Progenitor cell of endocrine pancreas (in vitro differentiated cells): ENCODE measurements around the gene MAN2A1. TPM values are rescaled to one million over a fixed set of nuclear protein-coding genes. Genes with fewer than 3 reads are reported as not detected.

ENCODE experiments used
- DNase-seq: peaks from one replicate; pipeline ENCODE4 v3.0.0; 2021; ENCODE audit warnings: low spot score; ENCODE audit not compliant: unreplicated experiment
- H3K27ac Mint-ChIP-seq: 2 replicates; pipeline ENCODE4 v1.8.0; 2021; ENCODE audit warnings: mild to moderate bottlenecking, moderate library complexity, mixed read lengths
- H3K27me3 Mint-ChIP-seq: 2 replicates; pipeline ENCODE4 v1.8.0; 2021; ENCODE audit warnings: mixed read lengths
- H3K36me3 Mint-ChIP-seq: 2 replicates; pipeline ENCODE4 v1.8.0; 2022; ENCODE audit warnings: mixed read lengths; ENCODE audit not compliant: insufficient read depth
- H3K4me1 Mint-ChIP-seq: 2 replicates; pipeline ENCODE4 v1.8.0; 2021; ENCODE audit warnings: low read depth, mixed read lengths
- H3K4me3 Mint-ChIP-seq: 2 replicates; pipeline ENCODE4 v1.8.0; 2021; ENCODE audit warnings: low read depth, mild to moderate bottlenecking, moderate library complexity, mixed read lengths
- H3K9me3 Mint-ChIP-seq: 2 replicates; pipeline ENCODE4 v1.8.0; 2021; ENCODE audit warnings: low read depth, mixed read lengths
- total RNA-seq: library from RNA; stranded (reverse); gene quantifications from 2 replicates; pipeline ENCODE4 v1.2.1, GENCODE V29; 2021
- TF ChIP-seq, protein P1 (sequence below): fragments of 200-600 bp; sonication (generic); IDR thresholded peaks from one replicate; pipeline ENCODE4 v1.5.0; 2021; ENCODE audit warnings: antibody characterized with exemption, mild to moderate bottlenecking; ENCODE audit not compliant: unreplicated experiment

Gene MAN2A1
- total RNA-seq, 1 donor from 2014 or later: 41.9 TPM

DNA sequence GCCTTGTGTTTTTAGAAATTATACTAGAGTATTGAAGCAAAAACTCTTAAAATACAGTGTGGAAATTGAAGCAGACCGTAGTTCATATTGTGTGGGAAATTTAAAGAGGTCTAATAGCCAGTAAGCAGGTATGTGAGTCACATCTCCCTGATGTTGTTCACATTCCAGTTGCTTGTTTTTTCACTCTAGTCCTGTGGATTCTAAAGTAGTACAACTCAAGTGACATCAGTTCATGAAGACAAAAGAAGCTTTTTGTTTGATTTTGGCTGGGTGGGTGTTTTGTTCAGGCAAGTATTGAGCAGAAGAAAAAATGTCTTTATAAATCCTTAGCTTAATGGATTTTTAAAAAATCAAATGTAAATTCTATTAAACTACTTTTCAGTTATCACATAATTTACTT is 216.2 kb downstream of the MAN2A1 start:
- Mint-ChIP-seq H3K4me3 (no peak overlapping the region), H3K27me3 (no peaks in the 10 kb centered on the region), H3K36me3 (no peaks in the 10 kb centered on the region), H3K27ac (no peak overlapping the region), H3K4me1 (peaks cover 9% of the 10 kb centered on the region), H3K9me3 (no peaks in the 10 kb centered on the region)
- TF ChIP-seq, protein P1, sequence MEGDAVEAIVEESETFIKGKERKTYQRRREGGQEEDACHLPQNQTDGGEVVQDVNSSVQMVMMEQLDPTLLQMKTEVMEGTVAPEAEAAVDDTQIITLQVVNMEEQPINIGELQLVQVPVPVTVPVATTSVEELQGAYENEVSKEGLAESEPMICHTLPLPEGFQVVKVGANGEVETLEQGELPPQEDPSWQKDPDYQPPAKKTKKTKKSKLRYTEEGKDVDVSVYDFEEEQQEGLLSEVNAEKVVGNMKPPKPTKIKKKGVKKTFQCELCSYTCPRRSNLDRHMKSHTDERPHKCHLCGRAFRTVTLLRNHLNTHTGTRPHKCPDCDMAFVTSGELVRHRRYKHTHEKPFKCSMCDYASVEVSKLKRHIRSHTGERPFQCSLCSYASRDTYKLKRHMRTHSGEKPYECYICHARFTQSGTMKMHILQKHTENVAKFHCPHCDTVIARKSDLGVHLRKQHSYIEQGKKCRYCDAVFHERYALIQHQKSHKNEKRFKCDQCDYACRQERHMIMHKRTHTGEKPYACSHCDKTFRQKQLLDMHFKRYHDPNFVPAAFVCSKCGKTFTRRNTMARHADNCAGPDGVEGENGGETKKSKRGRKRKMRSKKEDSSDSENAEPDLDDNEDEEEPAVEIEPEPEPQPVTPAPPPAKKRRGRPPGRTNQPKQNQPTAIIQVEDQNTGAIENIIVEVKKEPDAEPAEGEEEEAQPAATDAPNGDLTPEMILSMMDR: no peak
- no peak for DNase-seq

DNA sequence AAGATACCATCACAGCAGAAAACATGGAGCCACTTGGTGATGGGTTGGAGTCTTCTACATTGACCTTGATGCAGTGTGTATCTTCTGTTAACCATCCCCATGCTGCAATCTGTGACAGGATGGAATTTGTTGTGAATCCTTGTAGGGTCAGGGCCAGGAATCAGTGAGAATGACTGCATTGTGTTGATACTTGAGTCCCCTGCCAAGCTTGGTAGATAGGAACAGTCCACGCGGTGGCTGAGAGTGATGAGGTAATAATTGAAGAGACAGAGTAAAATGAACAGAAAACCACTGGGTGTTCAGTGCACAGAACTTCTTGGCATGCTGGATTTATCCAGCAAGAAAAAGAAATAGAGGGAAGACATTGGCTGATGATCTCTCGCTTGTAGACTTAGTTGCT is 217.5 kb downstream of the MAN2A1 start:
- no peak overlapping the region for H3K4me3 Mint-ChIP-seq
- H3K27me3 Mint-ChIP-seq: no peaks in the 10 kb centered on the region
- no peaks in the 10 kb centered on the region for H3K9me3 Mint-ChIP-seq
- H3K4me1 Mint-ChIP-seq: no peaks in the 10 kb centered on the region
- no peak overlapping the region for H3K27ac Mint-ChIP-seq
- TF ChIP-seq, protein P1: no peak
- no peak for DNase-seq
- no peaks in the 10 kb centered on the region for H3K36me3 Mint-ChIP-seq

DNA sequence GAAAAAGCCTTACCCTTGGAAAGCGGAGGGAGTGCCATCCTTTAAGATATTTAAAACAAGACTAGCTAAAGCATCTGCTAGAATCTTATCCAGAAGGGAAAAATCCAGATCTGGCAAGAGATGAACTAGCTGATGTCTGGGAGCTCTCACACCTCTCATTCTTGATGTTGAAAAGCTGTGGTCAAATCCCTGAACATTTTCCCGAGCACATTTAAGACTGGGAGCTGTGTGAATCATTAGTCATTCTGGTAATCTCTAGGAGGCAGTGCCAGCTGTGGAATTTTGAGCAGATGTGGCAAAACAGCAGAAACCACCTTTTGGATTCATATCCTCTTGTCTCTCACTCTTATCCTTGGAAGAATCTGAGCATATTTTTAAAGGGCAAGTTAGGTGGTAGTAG is 218.0 kb downstream of the MAN2A1 start:
- Mint-ChIP-seq H3K27ac (no peak overlapping the region), H3K4me3 (no peak overlapping the region), H3K9me3 (no peaks in the 10 kb centered on the region), H3K4me1 (no peaks in the 10 kb centered on the region), H3K36me3 (no peaks in the 10 kb centered on the region), H3K27me3 (no peaks in the 10 kb centered on the region)
- TF ChIP-seq, protein P1: no peak
- DNase-seq: no peak

DNA sequence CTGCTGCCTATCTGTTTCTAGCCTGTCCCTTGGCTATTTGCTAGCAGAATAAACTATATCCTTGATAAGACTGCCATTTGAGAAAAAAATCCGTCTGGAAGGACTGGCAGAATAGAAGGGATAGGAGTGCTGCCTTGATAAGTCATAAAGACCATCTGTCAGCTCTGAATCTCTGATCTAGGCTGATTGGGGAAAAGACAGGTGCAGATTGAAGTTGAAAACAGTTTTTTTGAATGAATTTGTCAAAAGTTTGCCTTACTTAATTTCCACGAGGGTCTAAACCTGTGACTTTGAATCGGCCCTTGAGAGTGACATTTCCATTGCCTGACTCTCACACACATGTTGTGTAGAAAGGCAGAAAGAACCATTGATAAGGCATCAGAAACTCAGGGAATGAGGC is 218.6 kb downstream of the MAN2A1 start:
- TF ChIP-seq, protein P1: no peak
- no peaks in the 10 kb centered on the region for H3K9me3 Mint-ChIP-seq
- H3K4me1 Mint-ChIP-seq: no peaks in the 10 kb centered on the region
- no peak overlapping the region for H3K4me3 Mint-ChIP-seq
- H3K27ac Mint-ChIP-seq: no peak overlapping the region
- H3K27me3 Mint-ChIP-seq: no peaks in the 10 kb centered on the region
- DNase-seq: no peak
- no peaks in the 10 kb centered on the region for H3K36me3 Mint-ChIP-seq

DNA sequence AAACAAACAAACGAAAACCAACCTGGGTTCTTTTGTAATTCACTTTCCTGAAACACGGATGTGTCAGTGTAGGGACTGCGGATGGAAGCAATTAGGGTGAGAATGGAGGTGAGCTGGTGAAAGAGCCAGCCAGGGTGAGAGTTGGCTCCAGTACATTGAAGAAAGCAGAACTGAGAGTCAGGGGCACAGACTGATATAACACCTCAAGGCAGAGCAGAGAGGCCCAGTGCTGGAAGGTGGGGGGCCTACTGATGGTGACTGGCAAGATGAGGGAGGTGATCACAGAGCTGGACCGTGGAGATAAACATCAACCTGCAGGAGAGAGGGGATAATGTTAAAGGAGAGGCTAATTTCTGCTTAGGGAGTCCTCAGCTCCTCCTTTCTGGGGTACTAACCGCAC is 221.1 kb downstream of the MAN2A1 start:
- Mint-ChIP-seq H3K27me3 (no peaks in the 10 kb centered on the region), H3K9me3 (no peaks in the 10 kb centered on the region), H3K36me3 (no peaks in the 10 kb centered on the region), H3K4me3 (no peak overlapping the region), H3K4me1 (no peaks in the 10 kb centered on the region), H3K27ac (no peak overlapping the region)
- TF ChIP-seq, protein P1: no peak
- DNase-seq: no peak

DNA sequence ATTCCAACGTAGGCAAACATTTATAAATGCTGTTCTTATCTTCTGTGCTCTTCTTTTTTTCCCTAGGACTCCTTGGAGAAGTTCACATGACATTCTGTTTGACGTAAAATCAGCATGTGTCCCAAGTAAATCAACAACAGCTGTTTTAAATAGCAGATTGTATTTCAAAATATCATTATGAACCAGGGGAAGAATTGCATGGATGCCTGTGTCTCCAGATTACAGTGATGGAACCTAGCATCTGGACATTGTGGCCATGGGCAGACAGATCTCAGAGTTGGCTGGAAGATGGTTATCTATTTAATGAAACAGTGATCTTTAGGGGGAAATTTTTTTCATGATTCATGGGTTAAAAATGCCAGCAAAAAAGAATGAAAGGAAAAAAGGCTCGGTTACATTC is 222.0 kb downstream of the MAN2A1 start:
- no peak for DNase-seq
- Mint-ChIP-seq H3K9me3 (no peaks in the 10 kb centered on the region), H3K4me3 (no peak overlapping the region), H3K27ac (no peak overlapping the region), H3K36me3 (no peaks in the 10 kb centered on the region), H3K27me3 (no peaks in the 10 kb centered on the region), H3K4me1 (no peaks in the 10 kb centered on the region)
- TF ChIP-seq, protein P1: no peak
